ENCODE data around the gene TMA7B.

TMA7B gene

GRCh38 chr22:39932166-39932565 is 28.0 kb upstream of the TMA7B start:
- TF ChIP-seq, protein P1, sequence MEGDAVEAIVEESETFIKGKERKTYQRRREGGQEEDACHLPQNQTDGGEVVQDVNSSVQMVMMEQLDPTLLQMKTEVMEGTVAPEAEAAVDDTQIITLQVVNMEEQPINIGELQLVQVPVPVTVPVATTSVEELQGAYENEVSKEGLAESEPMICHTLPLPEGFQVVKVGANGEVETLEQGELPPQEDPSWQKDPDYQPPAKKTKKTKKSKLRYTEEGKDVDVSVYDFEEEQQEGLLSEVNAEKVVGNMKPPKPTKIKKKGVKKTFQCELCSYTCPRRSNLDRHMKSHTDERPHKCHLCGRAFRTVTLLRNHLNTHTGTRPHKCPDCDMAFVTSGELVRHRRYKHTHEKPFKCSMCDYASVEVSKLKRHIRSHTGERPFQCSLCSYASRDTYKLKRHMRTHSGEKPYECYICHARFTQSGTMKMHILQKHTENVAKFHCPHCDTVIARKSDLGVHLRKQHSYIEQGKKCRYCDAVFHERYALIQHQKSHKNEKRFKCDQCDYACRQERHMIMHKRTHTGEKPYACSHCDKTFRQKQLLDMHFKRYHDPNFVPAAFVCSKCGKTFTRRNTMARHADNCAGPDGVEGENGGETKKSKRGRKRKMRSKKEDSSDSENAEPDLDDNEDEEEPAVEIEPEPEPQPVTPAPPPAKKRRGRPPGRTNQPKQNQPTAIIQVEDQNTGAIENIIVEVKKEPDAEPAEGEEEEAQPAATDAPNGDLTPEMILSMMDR (IDR thresholded peaks at IDR 0.05; ENCODE audit: insufficient read depth, low read length, missing control alignments): no peak
- ChIA-PET POLR2A (interaction anchor here (0.7 kb wide), 1 partner anchor 407 kb away, joined by 3 read pairs; no protein-coding TSS in a partner anchor), CTCF (interaction anchor here (1.8 to 2.1 kb wide), 2 partner anchors 10 to 92 kb away, joined by 5 to 23 read pairs; no protein-coding TSS in a partner anchor)
- H3K4me3 ChIP-seq (ENCODE audit: low read depth, low read length): no peak overlapping the region
- DNase-seq (ENCODE audit: low read depth, low spot score): no peak

DNA sequence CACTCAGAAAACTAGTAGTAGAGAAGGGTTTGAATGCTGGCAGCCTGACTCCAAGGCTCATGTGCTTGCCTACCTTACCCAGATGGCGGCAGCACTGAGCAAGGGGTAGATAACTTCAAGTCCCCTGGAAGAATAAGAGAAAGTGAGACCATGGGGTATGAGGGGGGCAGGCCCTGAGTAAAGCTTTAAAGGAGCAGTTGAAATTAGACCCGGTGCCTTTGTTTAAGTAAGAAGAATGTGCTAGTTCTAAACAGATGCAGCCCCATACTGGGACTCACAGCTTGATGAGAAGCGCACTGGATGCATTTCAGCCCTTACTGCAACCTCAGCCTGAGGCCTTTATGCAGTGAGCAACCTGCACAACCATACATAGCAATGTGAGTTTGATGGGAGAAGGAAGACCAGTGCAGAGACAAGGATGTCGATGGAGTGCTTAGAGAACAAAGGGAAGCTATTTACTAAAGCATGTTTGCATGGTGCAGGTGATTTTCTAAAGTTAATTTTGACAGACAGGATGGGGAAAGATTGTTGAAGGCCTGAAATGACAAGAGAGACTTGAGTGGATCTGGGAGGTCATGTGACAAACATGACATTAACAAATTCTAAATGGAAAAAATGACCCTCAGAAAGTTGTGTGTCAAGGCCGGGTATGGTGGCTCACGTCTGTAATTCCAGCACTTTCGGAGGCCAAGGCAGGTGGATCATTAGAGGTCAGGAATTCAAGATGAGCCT is 27.1 kb upstream of the TMA7B start:
- ChIA-PET CTCF (interaction anchor here (1.0 to 2.1 kb wide), 6 partner anchors 8 to 403 kb away, joined by 3 to 23 read pairs (median 4); no protein-coding TSS in a partner anchor), POLR2A (no interaction called here)
- TF ChIP-seq, protein P1 (IDR thresholded peaks at IDR 0.05; ENCODE audit: insufficient read depth, low read length, missing control alignments): peak; percentile 46
- no peak for DNase-seq (ENCODE audit: low read depth, low spot score)
- H3K4me3 ChIP-seq (ENCODE audit: low read depth, low read length): no peak overlapping the region

GRCh38 chr22:39933741-39934140 is 26.5 kb upstream of the TMA7B start:
- no peak for DNase-seq (ENCODE audit: low read depth, low spot score)
- CTCF ChIA-PET: interaction anchor here (1.2 to 2.1 kb wide), 5 partner anchors 9 to 403 kb away, joined by 3 to 23 read pairs (median 5); no protein-coding TSS in a partner anchor
- H3K4me3 ChIP-seq (ENCODE audit: low read depth, low read length): no peak overlapping the region
- TF ChIP-seq, protein P1 (IDR thresholded peaks at IDR 0.05; ENCODE audit: insufficient read depth, low read length, missing control alignments): no peak
- POLR2A ChIA-PET: no interaction called here

GRCh38 chr22:39935116-39935515 is 25.1 kb upstream of the TMA7B start:
- ChIA-PET POLR2A (no interaction called here), CTCF (no interaction called here)

GRCh38 chr22:39935612-39936011 is 24.6 kb upstream of the TMA7B start:
- POLR2A ChIA-PET: no interaction called here
- DNase-seq (ENCODE audit: low read depth, low spot score): no peak
- CTCF ChIA-PET: no interaction called here
- no peak overlapping the region for H3K4me3 ChIP-seq (ENCODE audit: low read depth, low read length)
- TF ChIP-seq, protein P1 (IDR thresholded peaks at IDR 0.05; ENCODE audit: insufficient read depth, low read length, missing control alignments): no peak

More at GRCh38 chr22:39935116-39935515, 25.1 kb upstream of the TMA7B start:
- no peak for DNase-seq (ENCODE audit: low read depth, low spot score)
- TF ChIP-seq, protein P1 (IDR thresholded peaks at IDR 0.05; ENCODE audit: insufficient read depth, low read length, missing control alignments): no peak
- H3K4me3 ChIP-seq (ENCODE audit: low read depth, low read length): no peak overlapping the region

DNA sequence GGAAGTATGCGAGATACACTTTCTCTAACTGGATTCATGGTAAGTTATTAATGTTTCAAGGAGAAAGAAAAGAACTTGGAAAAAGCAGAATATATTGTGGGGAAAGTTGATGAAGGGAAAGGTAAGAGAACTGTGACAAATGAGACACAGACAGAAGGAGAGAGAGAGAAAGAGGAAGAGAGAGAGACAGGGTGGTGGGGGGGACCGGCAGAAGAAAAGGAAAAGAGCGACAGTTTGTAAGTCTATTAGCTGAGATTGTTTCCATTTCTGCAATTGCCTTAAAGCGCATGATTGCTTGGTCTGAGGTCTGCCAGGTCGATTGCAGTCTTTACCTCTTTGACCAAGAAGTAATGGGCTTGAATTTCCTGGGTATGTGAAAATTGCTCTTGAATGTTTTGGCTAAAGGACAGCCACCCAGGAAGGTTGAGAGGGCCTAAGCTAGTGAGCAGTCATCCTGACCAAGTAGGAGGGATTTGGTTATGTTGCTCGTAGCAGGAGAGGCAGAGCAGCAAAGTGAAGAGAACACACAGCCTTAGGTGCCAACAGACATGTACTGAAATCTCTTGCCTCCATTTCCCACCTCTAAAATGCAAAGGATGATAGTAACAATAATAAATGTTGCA is 23.6 kb upstream of the TMA7B start:
- TF ChIP-seq, protein P1 (IDR thresholded peaks at IDR 0.05; ENCODE audit: insufficient read depth, low read length, missing control alignments): no peak
- DNase-seq (ENCODE audit: low read depth, low spot score): no peak
- ChIA-PET POLR2A (no interaction called here), CTCF (interaction anchor here (1.0 kb wide), 1 partner anchor 9 kb away, joined by 3 read pairs; no protein-coding TSS in a partner anchor)
- H3K4me3 ChIP-seq (ENCODE audit: low read depth, low read length): no peak overlapping the region

Measured in AG04449 (cell line).